ENCODE data around the gene KIAA1958.

KIAA1958 gene

GRCh38 chr9:112544477-112544876 is 57.9 kb downstream of the KIAA1958 start:
- no peak for DNase-seq (ENCODE audit: low read depth in 2 of 2)
- H3K4me3 ChIP-seq (replicated peaks in 1 of 2; ENCODE audit: low read depth in 2 of 2, low read length in 2 of 2): no peak overlapping the region
- TF ChIP-seq CTCF (IDR thresholded peaks at IDR 0.05; ENCODE audit: low read depth, low read length): no peak

GRCh38 chr9:112545237-112545636 is 58.6 kb downstream of the KIAA1958 start:
- no peak for DNase-seq (ENCODE audit: low read depth in 2 of 2)
- TF ChIP-seq CTCF (IDR thresholded peaks at IDR 0.05; ENCODE audit: low read depth, low read length): no peak

GRCh38 chr9:112546149-112547012 is 59.8 kb downstream of the KIAA1958 start:
- H3K4me3 ChIP-seq (replicated peaks in 1 of 2; ENCODE audit: low read depth in 2 of 2, low read length in 2 of 2): no peak overlapping the region
- DNase-seq (ENCODE audit: low read depth in 2 of 2): peak in 1 of 2 donors; percentile 24

More at GRCh38 chr9:112545237-112545636, 58.6 kb downstream of the KIAA1958 start:
- H3K4me3 ChIP-seq (replicated peaks in 1 of 2; ENCODE audit: low read depth in 2 of 2, low read length in 2 of 2): no peak overlapping the region

GRCh38 chr9:112548051-112548440 is 61.4 kb downstream of the KIAA1958 start:
- TF ChIP-seq CTCF (IDR thresholded peaks at IDR 0.05; ENCODE audit: low read depth, low read length): no peak
- H3K4me3 ChIP-seq (replicated peaks in 1 of 2; ENCODE audit: low read depth in 2 of 2, low read length in 2 of 2): no peak overlapping the region
- DNase-seq (ENCODE audit: low read depth in 2 of 2): no peak

More at GRCh38 chr9:112546149-112547012, 59.8 kb downstream of the KIAA1958 start:
- no peak for TF ChIP-seq CTCF (IDR thresholded peaks at IDR 0.05; ENCODE audit: low read depth, low read length)

- peak in 1 of 2 donors; percentile 29 for DNase-seq (ENCODE audit: low read depth in 2 of 2)
- no peak overlapping the region for H3K4me3 ChIP-seq (replicated peaks in 1 of 2; ENCODE audit: low read depth in 2 of 2, low read length in 2 of 2)
- TF ChIP-seq CTCF (IDR thresholded peaks at IDR 0.05; ENCODE audit: low read depth, low read length): no peak
These were observed 62.4 kb downstream of the KIAA1958 start for GRCh38 chr9:112548836-112549595.

- no peak overlapping the region for H3K4me3 ChIP-seq (replicated peaks in 1 of 2; ENCODE audit: low read depth in 2 of 2, low read length in 2 of 2)
- no peak for DNase-seq (ENCODE audit: low read depth in 2 of 2)
These were observed 63.9 kb downstream of the KIAA1958 start for GRCh38 chr9:112550531-112550930.

More at GRCh38 chr9:112550531-112550930, 63.9 kb downstream of the KIAA1958 start:
- TF ChIP-seq CTCF (IDR thresholded peaks at IDR 0.05; ENCODE audit: low read depth, low read length): no peak
